ENCODE results near the gene FOCAD. TPM values are rescaled to one million over a fixed set of nuclear protein-coding genes. Genes with fewer than 3 reads are reported as not detected.

FOCAD gene
- total RNA-seq, 1 donor from 2014 or later: 30.0 TPM

DNA sequence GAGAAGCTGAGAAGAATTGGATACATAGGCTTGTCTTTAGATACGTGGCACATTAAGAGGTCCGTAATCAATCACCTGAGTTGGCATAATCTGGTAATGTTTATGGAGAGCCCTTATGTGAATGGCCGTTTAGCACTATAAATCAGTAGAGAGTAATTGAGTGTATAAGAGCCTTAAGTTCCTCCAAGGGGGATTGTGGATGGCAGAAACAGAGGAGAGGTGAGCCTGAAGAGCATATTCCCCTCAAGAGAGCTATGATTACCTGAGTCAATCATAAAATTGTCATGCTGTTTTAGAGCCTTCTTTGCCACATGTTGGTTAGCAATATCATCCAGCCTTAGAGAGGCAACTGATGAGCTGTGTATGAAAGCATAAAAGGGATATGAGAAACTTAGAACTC is 58.8 kb downstream of the FOCAD start:
- H3K4me3 ChIP-seq (ENCODE audit: low read depth, low read length): no peak overlapping the region
- TF ChIP-seq, protein P1, sequence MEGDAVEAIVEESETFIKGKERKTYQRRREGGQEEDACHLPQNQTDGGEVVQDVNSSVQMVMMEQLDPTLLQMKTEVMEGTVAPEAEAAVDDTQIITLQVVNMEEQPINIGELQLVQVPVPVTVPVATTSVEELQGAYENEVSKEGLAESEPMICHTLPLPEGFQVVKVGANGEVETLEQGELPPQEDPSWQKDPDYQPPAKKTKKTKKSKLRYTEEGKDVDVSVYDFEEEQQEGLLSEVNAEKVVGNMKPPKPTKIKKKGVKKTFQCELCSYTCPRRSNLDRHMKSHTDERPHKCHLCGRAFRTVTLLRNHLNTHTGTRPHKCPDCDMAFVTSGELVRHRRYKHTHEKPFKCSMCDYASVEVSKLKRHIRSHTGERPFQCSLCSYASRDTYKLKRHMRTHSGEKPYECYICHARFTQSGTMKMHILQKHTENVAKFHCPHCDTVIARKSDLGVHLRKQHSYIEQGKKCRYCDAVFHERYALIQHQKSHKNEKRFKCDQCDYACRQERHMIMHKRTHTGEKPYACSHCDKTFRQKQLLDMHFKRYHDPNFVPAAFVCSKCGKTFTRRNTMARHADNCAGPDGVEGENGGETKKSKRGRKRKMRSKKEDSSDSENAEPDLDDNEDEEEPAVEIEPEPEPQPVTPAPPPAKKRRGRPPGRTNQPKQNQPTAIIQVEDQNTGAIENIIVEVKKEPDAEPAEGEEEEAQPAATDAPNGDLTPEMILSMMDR (conservative IDR thresholded peaks at IDR 0.05; ENCODE audit: low read depth, low read length): no peak
- DNase-seq (ENCODE audit: low read depth): no peak

- TF ChIP-seq, protein P1 (conservative IDR thresholded peaks at IDR 0.05; ENCODE audit: low read depth, low read length): no peak
- DNase-seq (ENCODE audit: low read depth): no peak
- H3K4me3 ChIP-seq (ENCODE audit: low read depth, low read length): no peak overlapping the region
Observed at GRCh38 chr9:20744036-20744630, 60.1 kb downstream of the FOCAD start.

DNA sequence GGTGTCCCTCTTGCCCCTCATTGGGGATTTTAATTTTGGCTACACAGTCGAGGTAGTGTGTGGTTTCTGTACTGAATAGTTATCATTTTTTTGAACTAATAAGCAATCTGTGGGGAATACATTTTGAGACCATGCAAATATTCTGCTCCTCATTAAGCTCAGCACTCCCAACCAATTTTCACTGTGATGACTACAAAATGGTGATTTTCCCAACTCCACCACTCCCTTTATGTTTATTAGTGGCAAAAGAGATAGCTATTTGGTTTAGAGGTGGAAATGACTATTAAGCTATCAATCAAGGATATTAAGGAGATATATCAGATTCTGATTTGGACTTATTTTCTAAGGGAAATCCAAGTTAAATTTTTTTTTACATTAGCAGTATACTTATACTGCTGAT is 62.9 kb downstream of the FOCAD start:
- TF ChIP-seq, protein P1 (conservative IDR thresholded peaks at IDR 0.05; ENCODE audit: low read depth, low read length): no peak
- H3K4me3 ChIP-seq (ENCODE audit: low read depth, low read length): no peak overlapping the region

GRCh38 chr9:20749496-20750198 is 65.6 kb downstream of the FOCAD start:
- DNase-seq (ENCODE audit: low read depth): no peak
- TF ChIP-seq, protein P1 (conservative IDR thresholded peaks at IDR 0.05; ENCODE audit: low read depth, low read length): no peak

More for the DNA sequence above, 62.9 kb downstream of the FOCAD start:
- no peak for DNase-seq (ENCODE audit: low read depth)

DNA sequence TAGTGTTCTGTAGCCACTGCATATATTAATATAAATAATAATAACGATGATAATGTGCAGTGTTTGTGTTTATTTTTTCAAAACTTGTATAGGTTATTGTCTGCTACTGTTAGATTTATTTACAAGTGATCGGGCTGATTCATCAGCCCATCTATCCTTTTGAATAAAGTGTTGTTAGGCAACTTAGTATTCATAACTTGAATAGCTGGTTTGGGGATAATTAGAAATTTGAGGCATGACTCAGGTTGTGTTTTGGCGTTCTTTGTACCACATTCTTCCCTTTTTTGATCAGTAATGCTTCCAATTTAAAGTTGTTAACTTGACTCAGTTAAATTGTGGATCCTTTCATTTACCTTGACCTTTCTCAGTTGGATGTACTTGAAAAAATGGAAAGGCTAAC is 69.7 kb downstream of the FOCAD start:
- TF ChIP-seq, protein P1 (conservative IDR thresholded peaks at IDR 0.05; ENCODE audit: low read depth, low read length): no peak
- no peak overlapping the region for H3K4me3 ChIP-seq (ENCODE audit: low read depth, low read length)
- DNase-seq (ENCODE audit: low read depth): no peak

More at GRCh38 chr9:20749496-20750198, 65.6 kb downstream of the FOCAD start:
- H3K4me3 ChIP-seq (ENCODE audit: low read depth, low read length): no peak overlapping the region

DNA sequence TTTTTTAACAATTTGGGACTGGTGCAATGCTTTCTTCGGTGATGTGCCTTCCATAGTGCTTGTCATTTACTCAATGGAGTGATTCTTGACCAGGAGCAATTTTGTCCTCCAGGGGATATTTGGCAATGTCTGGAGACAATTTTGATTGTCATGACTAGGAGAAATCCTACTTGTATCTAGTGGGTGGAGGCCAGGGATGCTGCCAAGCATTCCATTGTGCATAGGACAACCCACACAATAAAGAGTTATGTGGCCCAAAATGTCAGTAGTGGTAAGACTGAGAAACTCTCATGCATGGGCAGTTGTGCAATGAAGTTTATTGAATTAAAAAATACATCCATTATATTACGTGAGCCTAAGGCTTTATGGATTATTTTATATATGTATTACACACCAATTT is 70.5 kb downstream of the FOCAD start:
- no peak overlapping the region for H3K4me3 ChIP-seq (ENCODE audit: low read depth, low read length)
- DNase-seq (ENCODE audit: low read depth): no peak
- TF ChIP-seq, protein P1 (conservative IDR thresholded peaks at IDR 0.05; ENCODE audit: low read depth, low read length): no peak

Measured in epithelial cell of proximal tubule (primary cell).